Smooth muscle cell (in vitro differentiated cells): Measurements from ENCODE around the gene TMOD3. TPM values are rescaled to one million over a fixed set of nuclear protein-coding genes. Genes with fewer than 3 reads are reported as not detected.
A peak's percentile ranks its signal among the peaks of the same experiment; 100 is the strongest.

ENCODE experiments used
- DNase-seq: peaks from one replicate; lab custom pipeline; 2025; ENCODE audit not compliant: unreplicated experiment; lab: John Stamatoyannopoulos, UW
- H2AFZ ChIP-seq: fragments of 200-600 bp; sonication (generic); 2 replicates; pipeline ENCODE4 v1.6.0; 2016; ENCODE audit warnings: antibody characterized with exemption, low read depth, mild to moderate bottlenecking
- H3F3A ChIP-seq: fragments of 200-600 bp; sonication (generic); 2 replicates; pipeline ENCODE4 v1.6.0; 2017; ENCODE audit warnings: antibody characterized with exemption, low read depth
- H3K27ac ChIP-seq: fragments of 200-600 bp; sonication (generic); 2 replicates; pipeline ENCODE4 v1.5.1; 2016; ENCODE audit warnings: low read depth, mild to moderate bottlenecking
- H3K27me3 ChIP-seq: fragments of 200-600 bp; sonication (generic); 2 replicates; pipeline ENCODE4 v1.6.1; 2016; ENCODE audit warnings: low read depth, mild to moderate bottlenecking
- H3K36me3 ChIP-seq: fragments of 200-600 bp; sonication (generic); 2 replicates; pipeline ENCODE4 v1.5.1; 2016; ENCODE audit warnings: low read depth
- H3K4me1 ChIP-seq: fragments of 200-600 bp; sonication (generic); 2 replicates; pipeline ENCODE4 v1.5.1; 2016; ENCODE audit warnings: low read depth
- H3K4me2 ChIP-seq: fragments of 200-600 bp; sonication (generic); 2 replicates; pipeline ENCODE4 v1.6.0; 2016; ENCODE audit warnings: mild to moderate bottlenecking
- H3K4me3 ChIP-seq: fragments of 200-600 bp; sonication (generic); 2 replicates; pipeline ENCODE4 v1.5.1; 2016; ENCODE audit warnings: mild to moderate bottlenecking
- H3K79me2 ChIP-seq: fragments of 200-600 bp; sonication (generic); 2 replicates; pipeline ENCODE4 v1.6.0; 2016; ENCODE audit warnings: low read depth, mild to moderate bottlenecking
- H3K9ac ChIP-seq: fragments of 200-600 bp; sonication (generic); 2 replicates; pipeline ENCODE4 v1.6.0; 2016; ENCODE audit warnings: low read depth
- H3K9me3 ChIP-seq: fragments of 200-600 bp; sonication (generic); replicated peaks from 2 replicates; pipeline ENCODE4 v1.5.1; 2016; ENCODE audit warnings: low read depth
- H4K20me1 ChIP-seq: fragments of 200-600 bp; sonication (generic); 2 replicates; pipeline ENCODE4 v1.6.0; 2016; ENCODE audit warnings: low read depth
- CTCF ChIP-seq: fragments of 200-600 bp; sonication (generic); IDR thresholded peaks from 2 replicates; pipeline ENCODE4 v1.5.1; 2017; ENCODE audit warnings: borderline replicate concordance, mild to moderate bottlenecking, antibody characterized with exemption; ENCODE audit not compliant: insufficient read depth, poor library complexity, severe bottlenecking
- WGBS: methylation state at CpG from one replicate; pipeline ENCODE4 v1.1.7; 2016; ENCODE audit warnings: low lambda C conversion rate; 5-methylcytosine and 5-hydroxymethylcytosine counted together
- polyA plus RNA-seq: library from polyadenylated mRNA; unstranded; fragments of >200 nt; fragmentation: Nextera tagmentation; extraction: Ambion mirVana; gene quantifications from 2 replicates; pipeline ENCODE4 v1.2.1, GENCODE V29; 2016
- total RNA-seq: library from RNA; depleted of rRNA; stranded (reverse); fragments of >200 nt; gene quantifications from 2 replicates; pipeline ENCODE4 v1.2.3, GENCODE V29; 2014

Gene TMOD3
- total and polyA plus RNA-seq, 2 experiments from 2014 or later: 18.6 to 35.7 TPM

GRCh38 chr15:51830276-51830806 lies 888 bp downstream of the TMOD3 start:
- no peak for DNase-seq
- peak overlapping the region; percentile 84 for H3K9ac ChIP-seq
- H2AFZ ChIP-seq: peak overlapping the region; percentile 85
- peak overlapping the region; percentile 85 for H3K27ac ChIP-seq
- H3K27me3 ChIP-seq: no peaks in the 10 kb centered on the region
- no peaks in the 10 kb centered on the region for H3K36me3 ChIP-seq
- H3K9me3 ChIP-seq: no peaks in the 10 kb centered on the region
- H3K4me1 ChIP-seq: peaks cover 11% of the 10 kb centered on the region
- H3F3A ChIP-seq: no peaks in the 10 kb centered on the region
- H4K20me1 ChIP-seq: peaks cover 50% of the 10 kb centered on the region
- H3K4me3 ChIP-seq: peak overlapping the region; percentile 71
- TF ChIP-seq CTCF: no peak
- peaks cover 55% of the 10 kb centered on the region for H3K79me2 ChIP-seq
- H3K4me2 ChIP-seq: peak overlapping the region; percentile 89
- 2% methylated on average over 8 of the region's 8 CpGs for WGBS

DNA sequence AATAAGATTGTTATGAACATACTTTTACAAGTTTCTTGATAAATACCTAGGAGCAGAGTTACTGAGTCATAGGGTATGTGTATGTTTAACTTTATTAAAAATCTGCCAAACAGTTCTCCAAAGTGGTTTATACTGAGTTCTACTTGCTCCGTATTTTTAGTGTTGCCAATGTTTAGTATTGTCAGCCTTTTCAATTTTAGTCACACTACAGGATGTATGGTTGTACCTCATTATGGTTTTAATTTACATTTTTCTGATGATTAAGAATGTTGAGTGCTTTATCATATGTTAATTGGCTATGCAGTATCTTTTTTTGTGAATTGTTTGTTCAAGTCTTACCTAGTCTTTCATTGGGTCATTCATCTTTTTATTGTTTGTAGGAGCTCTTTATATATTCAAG lies 4.3 kb downstream of the TMOD3 start:
- no peaks in the 10 kb centered on the region for H3K36me3 ChIP-seq
- no peaks in the 10 kb centered on the region for H3K27me3 ChIP-seq
- peaks cover 84% of the 10 kb centered on the region for H4K20me1 ChIP-seq
- H3K4me3 ChIP-seq: no peak overlapping the region
- no peak overlapping the region for H2AFZ ChIP-seq
- no peaks in the 10 kb centered on the region for H3K9me3 ChIP-seq
- H3K27ac ChIP-seq: no peak overlapping the region
- H3K9ac ChIP-seq: no peak overlapping the region
- H3K4me2 ChIP-seq: peak overlapping the region; percentile 7
- H3K4me1 ChIP-seq: peaks cover 11% of the 10 kb centered on the region
- H3F3A ChIP-seq: no peaks in the 10 kb centered on the region
- TF ChIP-seq CTCF: no peak
- WGBS: 97% methylated on average over 1 of the region's 1 CpG
- DNase-seq: no peak
- H3K79me2 ChIP-seq: peaks cover 89% of the 10 kb centered on the region

GRCh38 chr15:51837792-51838251 lies 8.4 kb downstream of the TMOD3 start:
- Histone ChIP-seq H2AFZ (no peak overlapping the region), H3K4me1 (peaks cover 5% of the 10 kb centered on the region), H3K36me3 (no peaks in the 10 kb centered on the region), H4K20me1 (peaks cover 100% of the 10 kb centered on the region), H3K27ac (no peak overlapping the region), H3K27me3 (no peaks in the 10 kb centered on the region), H3K4me2 (no peak overlapping the region), H3F3A (no peaks in the 10 kb centered on the region), H3K79me2 (peaks cover 100% of the 10 kb centered on the region), H3K9me3 (no peaks in the 10 kb centered on the region), H3K4me3 (no peak overlapping the region), H3K9ac (no peak overlapping the region)
- no peak for TF ChIP-seq CTCF
- WGBS: 81% methylated on average over 4 of the region's 4 CpGs
- DNase-seq: no peak

- DNase-seq: no peak
- Histone ChIP-seq H2AFZ (no peak overlapping the region), H3K79me2 (peaks cover 99% of the 10 kb centered on the region), H3K27ac (no peak overlapping the region), H3K4me1 (peaks cover 9% of the 10 kb centered on the region), H4K20me1 (peaks cover 100% of the 10 kb centered on the region), H3F3A (peaks cover under 1% of the 10 kb centered on the region), H3K9me3 (no peaks in the 10 kb centered on the region), H3K4me2 (no peak overlapping the region), H3K9ac (no peak overlapping the region), H3K36me3 (no peaks in the 10 kb centered on the region), H3K4me3 (no peak overlapping the region), H3K27me3 (no peaks in the 10 kb centered on the region)
- 87% methylated on average over 2 of the region's 2 CpGs for WGBS
- TF ChIP-seq CTCF: no peak
Observed at GRCh38 chr15:51838270-51838669, 8.8 kb downstream of the TMOD3 start.
